Neural cell (in vitro differentiated cells): ENCODE measurements around the gene ITM2B. TPM values are rescaled to one million over a fixed set of nuclear protein-coding genes. Genes with fewer than 3 reads are reported as not detected.
A peak's percentile ranks its signal among the peaks of the same experiment; 100 is the strongest.

Source experiments
- H2AFZ ChIP-seq: fragments of 200-600, 300-800 bp; sonication (generic), shearing (Covaris generic); 2 replicates; pipeline ENCODE4 v1.6.0; 2014; ENCODE audit warnings: low read depth, mild to moderate bottlenecking, antibody characterized with exemption, low read length, moderate library complexity
- H3F3A ChIP-seq: fragments of 200-600 bp; shearing (Covaris generic); 2 replicates; pipeline ENCODE4 v1.6.1; 2016; ENCODE audit warnings: mild to moderate bottlenecking, moderate library complexity, mixed read lengths, antibody characterized with exemption, low read length; ENCODE audit not compliant: insufficient read depth, poor library complexity, severe bottlenecking
- H3K27ac ChIP-seq: fragments of 200-600, 300-800 bp; sonication (generic), shearing (Covaris generic); 2 replicates; pipeline ENCODE4 v1.5.1; 2014; ENCODE audit warnings: mild to moderate bottlenecking, low read length, moderate library complexity
- H3K27me3 ChIP-seq: fragments of 300-800, 200-600 bp; sonication (generic), shearing (Covaris generic); 2 replicates; pipeline ENCODE4 v1.6.0; 2014; ENCODE audit warnings: mild to moderate bottlenecking, low read depth, low read length, moderate library complexity; ENCODE audit not compliant: insufficient read depth
- H3K36me3 ChIP-seq: fragments of 300-800, 200-600 bp; sonication (generic), shearing (Covaris generic); 2 replicates; pipeline ENCODE4 v1.5.1; 2014; ENCODE audit warnings: mild to moderate bottlenecking, antibody characterized with exemption, low read length, moderate library complexity; ENCODE audit not compliant: insufficient read depth
- H3K4me2 ChIP-seq: fragments of 300-800, 200-600 bp; sonication (generic), shearing (Covaris generic); 2 replicates; pipeline ENCODE4 v1.6.0; 2014; ENCODE audit warnings: mild to moderate bottlenecking, low read length
- H3K4me3 ChIP-seq: fragments of 300-800, 200-600 bp; sonication (generic), shearing (Covaris generic); 2 replicates; pipeline ENCODE4 v1.5.1; 2014; ENCODE audit warnings: mild to moderate bottlenecking, low read length, moderate library complexity
- H3K79me2 ChIP-seq: fragments of 200-600 bp; shearing (Covaris generic); replicated peaks from 2 replicates; pipeline ENCODE4 v1.6.0; 2014; ENCODE audit warnings: mild to moderate bottlenecking, low read length, moderate library complexity; ENCODE audit not compliant: insufficient read depth
- H3K9ac ChIP-seq: fragments of 300-800, 200-600 bp; sonication (generic), shearing (Covaris generic); 2 replicates; pipeline ENCODE4 v1.6.1; 2016; ENCODE audit warnings: mild to moderate bottlenecking, low read length, mixed read lengths
- H3K9me2 ChIP-seq: fragments of 200-600 bp; shearing (Covaris generic); 2 replicates; pipeline ENCODE4 v1.6.1; 2016; ENCODE audit warnings: mild to moderate bottlenecking, low read length, mixed read lengths; ENCODE audit not compliant: insufficient read depth
- H3K9me3 ChIP-seq: fragments of 200-600, 300-800 bp; sonication (generic), shearing (Covaris generic); 2 replicates; pipeline ENCODE4 v1.6.1; 2016; ENCODE audit warnings: mild to moderate bottlenecking, mixed run types, low read length, moderate library complexity, mixed read lengths
- H4K20me1 ChIP-seq: fragments of 200-600 bp; shearing (Covaris generic); 2 replicates; pipeline ENCODE4 v1.6.1; 2016; ENCODE audit warnings: mild to moderate bottlenecking, mixed run types; ENCODE audit not compliant: insufficient read depth
- EP300 ChIP-seq: fragments of 450-650 bp; conservative IDR thresholded peaks from 2 replicates; pipeline ENCODE4 v1.6.1; 2014; ENCODE audit warnings: antibody characterized with exemption, mild to moderate bottlenecking, moderate library complexity; ENCODE audit not compliant: poor library complexity, severe bottlenecking
- EZH2 ChIP-seq: fragments of 200-600, 300-800 bp; shearing (Covaris generic), sonication (generic); IDR thresholded peaks from 2 replicates; pipeline ENCODE4 v1.6.1; 2014; ENCODE audit warnings: antibody characterized with exemption, low read length, borderline replicate concordance, mild to moderate bottlenecking; ENCODE audit not compliant: insufficient read depth, poor library complexity, severe bottlenecking
- MXI1 ChIP-seq: fragments of 450-650 bp; conservative IDR thresholded peaks from 2 replicates; pipeline ENCODE4 v1.6.1; 2014; ENCODE audit warnings: antibody characterized with exemption, mild to moderate bottlenecking; ENCODE audit not compliant: poor library complexity, severe bottlenecking
- POLR2AphosphoS5 ChIP-seq: IDR thresholded peaks from 2 replicates; pipeline ENCODE4 v1.6.1; 2012
- RAD21 ChIP-seq: fragments of 450-650 bp; conservative IDR thresholded peaks from 2 replicates; pipeline ENCODE4 v1.6.1; 2014; ENCODE audit warnings: antibody characterized with exemption, mild to moderate bottlenecking, moderate library complexity
- SMC3 ChIP-seq: fragments of 450-650 bp; conservative IDR thresholded peaks from 2 replicates; pipeline ENCODE4 v1.6.1; 2014; ENCODE audit warnings: antibody characterized with exemption, mild to moderate bottlenecking, moderate library complexity; ENCODE audit not compliant: poor library complexity
- TAF1 ChIP-seq: IDR thresholded peaks from 2 replicates; pipeline ENCODE4 v1.6.1; 2012; ENCODE audit warnings: low read depth
- polyA plus RNA-seq: library from polyadenylated mRNA; depleted of rRNA; stranded (reverse); fragments of >200 nt; gene quantifications from 2 replicates; pipeline ENCODE4 v1.2.3, GENCODE V29; 2014
- TF ChIP-seq, protein P1 (sequence below): IDR thresholded peaks from 2 replicates; pipeline ENCODE4 v1.6.1; 2012; ENCODE audit warnings: borderline replicate concordance
- TF ChIP-seq, protein P2 (sequence below): fragments of 450-650 bp; IDR thresholded peaks from 2 replicates; pipeline ENCODE4 v1.5.1; 2014; ENCODE audit warnings: antibody characterized with exemption, mild to moderate bottlenecking, moderate library complexity; ENCODE audit not compliant: poor library complexity, severe bottlenecking

The ITM2B gene
- polyA plus RNA-seq, 1 donor from 2014 or later: 275 TPM

DNA sequence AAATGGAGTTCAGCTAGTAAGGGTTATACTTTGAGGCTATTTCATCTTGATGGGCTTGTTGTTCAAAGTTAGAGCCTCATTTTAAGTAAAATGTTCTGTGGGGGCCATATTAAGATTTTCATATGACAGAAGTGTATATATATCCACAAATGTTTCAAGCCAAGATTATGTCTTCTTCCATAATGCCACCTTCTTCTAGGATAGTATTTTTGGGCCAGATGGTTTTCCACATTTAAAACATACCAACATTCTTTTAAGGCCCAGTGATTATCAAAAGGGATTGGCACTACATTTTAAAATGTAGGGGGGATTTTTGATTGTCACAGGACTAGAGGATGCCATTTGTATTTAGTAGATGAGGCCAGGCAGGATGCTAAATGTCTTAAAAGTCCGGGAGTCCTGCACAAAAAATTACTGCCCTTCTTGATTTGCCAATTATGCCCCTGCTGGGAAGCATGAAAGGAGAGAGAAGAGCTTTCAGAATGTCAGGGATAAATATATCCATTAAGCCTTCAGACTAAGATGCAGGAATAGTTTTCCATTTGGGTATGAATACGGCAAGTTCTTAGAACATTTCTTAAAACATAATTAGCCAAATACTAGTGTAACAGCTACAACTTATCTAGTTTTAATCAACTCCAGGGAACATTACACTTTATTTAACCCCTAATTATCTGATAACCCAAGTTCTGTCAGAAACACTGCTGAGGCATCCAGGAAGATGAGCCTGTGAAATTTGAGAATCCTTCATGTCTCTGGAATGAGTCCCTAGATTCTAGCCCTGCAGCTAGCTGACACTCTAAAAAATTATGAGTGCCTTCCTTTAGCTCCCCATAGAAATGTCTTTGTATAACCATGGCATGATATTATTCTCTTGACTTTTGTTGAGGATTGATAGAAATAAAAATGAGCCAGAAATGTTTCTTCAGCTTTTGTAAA lies 34.0 kb downstream of the ITM2B start:
- no peak overlapping the region for H3K27ac ChIP-seq
- H2AFZ ChIP-seq: no peak overlapping the region
- TF ChIP-seq EP300: peak; percentile 69
- peak; percentile 32 for TF ChIP-seq MXI1
- TF ChIP-seq TAF1: no peak
- no peak for TF ChIP-seq RAD21
- peak; percentile 61 for TF ChIP-seq POLR2AphosphoS5
- TF ChIP-seq EZH2: no peak
- TF ChIP-seq, protein P1, sequence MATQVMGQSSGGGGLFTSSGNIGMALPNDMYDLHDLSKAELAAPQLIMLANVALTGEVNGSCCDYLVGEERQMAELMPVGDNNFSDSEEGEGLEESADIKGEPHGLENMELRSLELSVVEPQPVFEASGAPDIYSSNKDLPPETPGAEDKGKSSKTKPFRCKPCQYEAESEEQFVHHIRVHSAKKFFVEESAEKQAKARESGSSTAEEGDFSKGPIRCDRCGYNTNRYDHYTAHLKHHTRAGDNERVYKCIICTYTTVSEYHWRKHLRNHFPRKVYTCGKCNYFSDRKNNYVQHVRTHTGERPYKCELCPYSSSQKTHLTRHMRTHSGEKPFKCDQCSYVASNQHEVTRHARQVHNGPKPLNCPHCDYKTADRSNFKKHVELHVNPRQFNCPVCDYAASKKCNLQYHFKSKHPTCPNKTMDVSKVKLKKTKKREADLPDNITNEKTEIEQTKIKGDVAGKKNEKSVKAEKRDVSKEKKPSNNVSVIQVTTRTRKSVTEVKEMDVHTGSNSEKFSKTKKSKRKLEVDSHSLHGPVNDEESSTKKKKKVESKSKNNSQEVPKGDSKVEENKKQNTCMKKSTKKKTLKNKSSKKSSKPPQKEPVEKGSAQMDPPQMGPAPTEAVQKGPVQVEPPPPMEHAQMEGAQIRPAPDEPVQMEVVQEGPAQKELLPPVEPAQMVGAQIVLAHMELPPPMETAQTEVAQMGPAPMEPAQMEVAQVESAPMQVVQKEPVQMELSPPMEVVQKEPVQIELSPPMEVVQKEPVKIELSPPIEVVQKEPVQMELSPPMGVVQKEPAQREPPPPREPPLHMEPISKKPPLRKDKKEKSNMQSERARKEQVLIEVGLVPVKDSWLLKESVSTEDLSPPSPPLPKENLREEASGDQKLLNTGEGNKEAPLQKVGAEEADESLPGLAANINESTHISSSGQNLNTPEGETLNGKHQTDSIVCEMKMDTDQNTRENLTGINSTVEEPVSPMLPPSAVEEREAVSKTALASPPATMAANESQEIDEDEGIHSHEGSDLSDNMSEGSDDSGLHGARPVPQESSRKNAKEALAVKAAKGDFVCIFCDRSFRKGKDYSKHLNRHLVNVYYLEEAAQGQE: peak; percentile 58
- TF ChIP-seq, protein P2, sequence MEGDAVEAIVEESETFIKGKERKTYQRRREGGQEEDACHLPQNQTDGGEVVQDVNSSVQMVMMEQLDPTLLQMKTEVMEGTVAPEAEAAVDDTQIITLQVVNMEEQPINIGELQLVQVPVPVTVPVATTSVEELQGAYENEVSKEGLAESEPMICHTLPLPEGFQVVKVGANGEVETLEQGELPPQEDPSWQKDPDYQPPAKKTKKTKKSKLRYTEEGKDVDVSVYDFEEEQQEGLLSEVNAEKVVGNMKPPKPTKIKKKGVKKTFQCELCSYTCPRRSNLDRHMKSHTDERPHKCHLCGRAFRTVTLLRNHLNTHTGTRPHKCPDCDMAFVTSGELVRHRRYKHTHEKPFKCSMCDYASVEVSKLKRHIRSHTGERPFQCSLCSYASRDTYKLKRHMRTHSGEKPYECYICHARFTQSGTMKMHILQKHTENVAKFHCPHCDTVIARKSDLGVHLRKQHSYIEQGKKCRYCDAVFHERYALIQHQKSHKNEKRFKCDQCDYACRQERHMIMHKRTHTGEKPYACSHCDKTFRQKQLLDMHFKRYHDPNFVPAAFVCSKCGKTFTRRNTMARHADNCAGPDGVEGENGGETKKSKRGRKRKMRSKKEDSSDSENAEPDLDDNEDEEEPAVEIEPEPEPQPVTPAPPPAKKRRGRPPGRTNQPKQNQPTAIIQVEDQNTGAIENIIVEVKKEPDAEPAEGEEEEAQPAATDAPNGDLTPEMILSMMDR: no peak
- no peak for TF ChIP-seq SMC3
- no peak overlapping the region for H3K4me2 ChIP-seq
- no peaks in the 10 kb centered on the region for H3K27me3 ChIP-seq
- peaks cover 12% of the 10 kb centered on the region for H3F3A ChIP-seq
- H3K4me3 ChIP-seq: no peak overlapping the region
- no peak overlapping the region for H3K9ac ChIP-seq
- no peaks in the 10 kb centered on the region for H3K9me2 ChIP-seq
- no peaks in the 10 kb centered on the region for H3K9me3 ChIP-seq
- H3K36me3 ChIP-seq: peaks cover 23% of the 10 kb centered on the region
- no peaks in the 10 kb centered on the region for H3K79me2 ChIP-seq
- no peaks in the 10 kb centered on the region for H4K20me1 ChIP-seq

DNA sequence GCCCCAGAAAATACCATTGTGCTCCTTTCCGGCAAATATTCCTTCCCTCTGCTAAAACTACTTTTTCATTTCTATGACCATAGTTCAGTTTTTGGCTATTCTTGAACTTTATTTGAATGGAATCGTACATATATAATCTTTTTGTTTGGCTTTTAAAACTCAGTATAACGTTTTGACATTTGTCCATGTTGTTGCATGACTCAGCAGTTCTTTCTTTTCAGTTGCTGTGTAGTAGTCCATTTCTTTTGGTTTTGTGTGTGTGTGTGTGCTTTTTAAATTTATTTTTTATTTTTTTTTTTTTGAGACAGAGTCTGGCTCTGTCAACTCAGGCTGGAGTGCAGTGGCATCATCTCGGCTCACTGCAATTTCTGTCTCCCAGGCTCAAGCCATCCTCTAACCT lies 35.0 kb downstream of the ITM2B start:
- Histone ChIP-seq H3K9me3 (no peaks in the 10 kb centered on the region), H3K79me2 (no peaks in the 10 kb centered on the region), H3K9ac (no peak overlapping the region), H3K36me3 (peaks cover 23% of the 10 kb centered on the region), H3K4me3 (no peak overlapping the region), H3K27me3 (no peaks in the 10 kb centered on the region), H3F3A (peaks cover 12% of the 10 kb centered on the region), H2AFZ (no peak overlapping the region), H3K27ac (no peak overlapping the region), H4K20me1 (no peaks in the 10 kb centered on the region), H3K4me2 (no peak overlapping the region), H3K9me2 (no peaks in the 10 kb centered on the region)
- TF ChIP-seq POLR2AphosphoS5: no peak
- TF ChIP-seq, protein P2: no peak
- no peak for TF ChIP-seq EP300
- no peak for TF ChIP-seq MXI1
- no peak for TF ChIP-seq TAF1
- TF ChIP-seq, protein P1: no peak
- TF ChIP-seq EZH2: no peak
- no peak for TF ChIP-seq RAD21
- no peak for TF ChIP-seq SMC3
